Stimulated activated CD8-positive, alpha-beta memory T cell treated with anti-CD3 and anti-CD28 coated beads, Interleukin-15, amount 100 ng/mL, for 4 hours (primary cell): ENCODE measurements around the gene TLR1.
A peak's percentile ranks its signal among the peaks of the same experiment; 100 is the strongest.
"Not testable (repeated sequence)": the region's sequence is repeated elsewhere in the genome, so short reads cannot be mapped to it uniquely, and the experiment has no call there.

Source experiments
- DNase-seq, 2 donors: peaks; one replicate each; pipeline ENCODE4 v3.0.0-alpha.2; 2020; ENCODE audit warnings: low read depth in 2 of 2

The TLR1 gene

DNA sequence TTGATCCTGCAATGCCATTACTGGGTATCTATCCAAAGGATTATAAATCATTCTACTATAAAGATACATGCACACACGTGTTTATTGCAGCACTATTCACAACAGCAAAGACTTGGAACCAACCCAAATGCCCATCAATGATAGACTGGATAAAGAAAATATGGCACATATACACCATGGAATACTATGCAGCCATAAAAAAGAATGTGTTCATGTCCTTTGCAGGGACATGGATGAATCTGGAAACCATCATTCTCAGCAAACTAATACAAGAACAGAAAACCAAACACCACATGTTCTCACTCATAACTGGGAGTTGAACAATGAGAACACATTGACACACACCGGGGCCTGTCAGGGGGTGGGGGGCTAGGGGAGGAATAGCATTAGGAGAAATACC is 26.7 kb downstream of the TLR1 start:
- not testable (repeated sequence) for DNase-seq

DNA sequence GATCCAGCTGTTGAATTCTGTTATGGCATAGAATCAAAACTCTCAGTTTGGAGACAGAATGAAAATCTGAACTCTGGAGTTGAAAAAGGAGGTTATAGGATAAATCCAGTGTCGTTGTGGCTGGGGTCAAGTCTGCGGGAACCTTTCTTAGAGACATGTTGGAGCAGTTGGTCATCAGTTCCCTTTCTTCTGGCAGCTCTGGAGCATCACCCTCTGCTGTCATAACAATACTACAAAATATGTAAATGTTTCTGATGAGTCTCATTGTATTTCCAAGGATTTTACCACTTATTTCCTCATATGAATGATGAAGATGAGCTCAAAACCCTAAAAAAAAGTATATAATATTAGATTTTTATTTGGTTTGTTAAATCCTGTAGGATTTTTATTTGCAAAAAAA is 29.3 kb downstream of the TLR1 start:
- no peak for DNase-seq

GRCh38 chr4:38774181-38774955 is 30.2 kb downstream of the TLR1 start:
- no peak for DNase-seq

- DNase-seq, result not testable (repeated sequence)
These were observed 34.3 kb downstream of the TLR1 start for GRCh38 chr4:38770281-38770680.

- DNase-seq, result no peak
These were observed 34.7 kb downstream of the TLR1 start for GRCh38 chr4:38769857-38770256.

GRCh38 chr4:38769441-38769840 is 35.1 kb downstream of the TLR1 start:
- DNase-seq, result no peak

GRCh38 chr4:38768968-38769394 is 35.6 kb downstream of the TLR1 start:
- DNase-seq, result no peak

DNA sequence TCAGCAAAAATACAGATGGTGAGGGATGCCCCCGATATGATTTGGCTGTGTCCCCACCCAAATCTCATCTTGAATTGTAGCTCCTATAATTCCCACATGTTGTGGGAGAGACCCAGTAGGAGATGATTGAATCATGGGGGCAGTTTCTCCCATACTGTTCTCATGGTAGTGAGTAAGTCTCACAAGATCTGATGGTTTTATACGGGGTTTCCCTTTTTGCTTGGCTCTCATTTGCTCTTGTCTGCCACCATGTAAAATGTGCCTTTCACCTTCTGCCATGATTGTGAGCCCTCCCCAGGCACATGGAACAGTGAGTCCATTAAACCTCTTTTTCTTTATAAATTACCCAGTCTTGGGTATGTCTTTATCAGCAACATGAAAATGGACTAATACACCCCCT is 37.7 kb downstream of the TLR1 start:
- not testable (repeated sequence) for DNase-seq

GRCh38 chr4:38765382-38765781 is 39.2 kb downstream of the TLR1 start:
- no peak for DNase-seq

GRCh38 chr4:38764277-38764676 is 40.3 kb downstream of the TLR1 start:
- DNase-seq, result no peak

- DNase-seq, result no peak
These were observed 42.0 kb downstream of the TLR1 start for GRCh38 chr4:38762560-38762959.

DNA sequence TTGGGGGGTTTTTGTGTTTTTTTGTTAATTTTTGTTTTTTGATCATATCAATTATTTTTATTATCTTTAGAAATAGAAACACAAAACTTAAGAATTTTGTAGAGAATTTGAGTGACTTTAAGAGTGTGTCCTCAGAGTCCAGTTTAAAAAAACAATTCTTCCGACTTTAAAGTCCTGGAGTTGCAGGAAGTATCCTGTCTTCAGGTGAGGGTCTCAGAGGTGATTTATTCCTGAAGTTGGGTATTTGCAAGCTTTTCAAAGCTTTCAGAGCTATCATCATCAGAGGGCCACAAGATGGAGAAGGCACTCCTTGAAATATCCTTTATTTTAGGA is 44.8 kb downstream of the TLR1 start:
- DNase-seq, result no peak

DNA sequence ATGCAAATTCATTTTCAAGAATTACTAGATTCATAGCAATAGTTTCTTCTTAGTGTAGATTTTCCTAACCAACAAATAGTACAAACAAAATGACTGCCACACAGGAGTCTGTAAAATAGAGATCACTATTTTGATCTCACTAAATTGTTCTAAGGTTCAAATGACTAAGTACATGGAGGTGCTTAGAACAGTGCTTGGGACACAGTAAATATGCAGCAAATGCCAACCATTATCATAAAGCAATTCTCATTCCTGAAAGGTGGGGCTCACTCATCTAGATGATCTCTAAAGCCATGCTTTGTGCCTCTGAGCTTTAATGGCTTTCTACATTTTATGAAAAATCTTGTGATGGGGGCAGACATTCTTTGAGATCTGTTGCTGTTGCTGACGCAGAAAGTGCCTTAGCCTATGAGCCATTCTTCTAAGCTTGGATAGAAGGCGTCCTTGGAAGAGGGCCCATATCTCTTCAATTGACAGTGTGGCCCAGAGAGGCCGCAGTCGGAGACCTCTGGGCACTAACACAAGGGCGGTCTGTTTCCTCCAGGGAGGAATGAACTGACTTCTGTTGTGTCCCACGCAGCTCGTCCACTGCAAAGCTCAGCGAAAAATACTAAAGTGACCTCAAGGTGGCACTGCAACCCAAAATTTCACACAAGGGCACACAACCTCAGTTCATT is 45.3 kb downstream of the TLR1 start:
- DNase-seq, result peak in 1 of 2 donors; percentile 35

DNA sequence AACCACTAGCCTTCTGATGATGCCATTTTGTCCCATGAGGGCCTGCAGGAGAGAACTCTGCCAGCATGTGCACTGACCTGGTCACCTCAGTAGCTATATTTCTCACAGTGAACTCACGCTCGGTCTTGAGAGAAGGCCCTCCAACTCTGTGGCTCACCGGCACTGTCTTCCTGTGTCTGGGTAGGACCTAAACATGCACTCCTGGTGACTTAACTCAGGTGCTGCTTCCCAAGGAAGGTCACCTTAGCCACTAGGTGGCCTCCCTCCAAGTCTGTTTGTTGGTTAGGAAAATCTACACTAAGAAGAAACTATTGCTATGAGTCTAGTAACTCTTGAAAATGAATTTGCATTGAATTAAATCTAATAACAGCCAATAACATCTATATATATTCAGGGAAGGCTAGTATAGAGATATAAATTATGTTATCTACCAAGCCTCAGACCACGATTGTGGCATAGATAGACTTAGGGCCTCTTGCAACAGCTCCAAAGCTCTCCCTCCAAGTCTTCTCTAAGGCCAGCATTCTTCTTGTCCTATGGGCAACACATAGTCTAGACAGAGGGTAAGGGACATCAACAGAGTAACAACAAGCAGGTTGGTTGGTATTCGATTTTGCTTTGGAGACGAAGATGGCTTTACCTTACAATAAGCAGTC is 46.5 kb downstream of the TLR1 start:
- no peak for DNase-seq

GRCh38 chr4:38752941-38753806 is 51.4 kb downstream of the TLR1 start:
- no peak for DNase-seq

DNA sequence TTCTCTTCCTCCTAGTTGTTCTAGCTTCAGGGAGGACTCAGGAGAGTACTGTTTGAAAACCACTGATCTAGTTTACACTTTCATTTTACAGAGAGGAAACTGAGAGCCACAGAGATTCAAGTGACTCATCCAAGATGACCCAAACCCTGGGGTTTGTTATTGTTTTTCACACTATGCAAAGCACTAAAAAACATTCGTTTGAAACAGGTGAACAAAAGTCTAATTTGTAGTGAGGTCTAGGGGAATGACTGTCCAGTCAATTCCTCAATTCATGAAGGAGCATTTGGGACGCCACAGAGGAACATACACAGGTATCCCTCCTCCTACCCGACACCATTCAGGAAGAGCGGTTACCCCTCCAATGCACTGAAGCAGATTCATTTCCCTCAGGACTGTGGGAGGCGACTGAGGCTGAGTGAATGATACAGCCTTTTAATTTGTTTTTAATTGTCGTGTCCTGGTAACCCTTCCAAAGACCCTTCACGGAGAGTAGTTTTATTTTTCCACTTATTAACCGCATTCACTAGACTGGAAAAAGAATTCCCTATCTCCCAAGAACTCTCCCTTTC is 52.1 kb downstream of the TLR1 start:
- no peak for DNase-seq

GRCh38 chr4:38751341-38752010 is 53.1 kb downstream of the TLR1 start:
- DNase-seq, result no peak

GRCh38 chr4:38749336-38749735 is 55.3 kb downstream of the TLR1 start:
- no peak for DNase-seq

DNA sequence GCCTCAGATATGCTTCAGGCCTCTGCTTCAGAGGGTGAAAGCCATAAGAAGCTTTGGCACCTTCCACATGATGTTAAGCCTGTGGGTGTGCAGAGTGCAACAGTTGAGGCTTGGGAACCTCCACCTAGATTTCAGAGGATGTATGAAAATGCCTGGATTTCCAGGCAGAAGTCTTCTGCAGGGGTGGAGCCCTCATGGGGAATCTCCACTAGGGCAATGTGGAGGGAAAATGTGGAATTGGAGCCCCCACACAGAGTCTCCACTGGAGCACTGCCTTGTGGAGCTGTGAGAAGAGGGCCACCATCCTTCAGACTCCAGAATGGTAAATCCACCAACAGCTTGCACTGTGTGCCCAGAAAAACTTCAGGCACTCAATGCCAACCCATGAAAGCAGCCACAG is 57.0 kb downstream of the TLR1 start:
- DNase-seq, result no peak
